Naive B cell (primary cell): ENCODE data around the gene PRKX. TPM values are rescaled to one million over a fixed set of nuclear protein-coding genes. Genes with fewer than 3 reads are reported as not detected.
A peak's percentile ranks its signal among the peaks of the same experiment; 100 is the strongest.
"Not testable (repeated sequence)": the region's sequence is repeated elsewhere in the genome, so short reads cannot be mapped to it uniquely, and the experiment has no call there.

Experiments
- ATAC-seq, 2 donors: fragments of 150-1000 bp; cut with Tn5 transposase; 2 replicates each; pipeline ENCODE4 v1.10.0; 2021; ENCODE audit warnings: low read depth in 2 of 2, mild to moderate bottlenecking in 2 of 2, moderate library complexity in 2 of 2
- DNase-seq: peaks from one replicate; pipeline ENCODE4 v3.0.0; 2022
- H3K27ac Mint-ChIP-seq, 6 donors: one replicate each; pipeline ENCODE4 v1.8.0; 2020 to 2022; ENCODE audit warnings: mild to moderate bottlenecking in 6 of 6, mixed read lengths in 6 of 6, moderate library complexity in 5 of 6, inconsistent platforms in 2 of 6
- H3K27me3 Mint-ChIP-seq, 3 donors: one replicate each; pipeline ENCODE4 v1.8.0; 2021 to 2022; ENCODE audit warnings: mixed read lengths in 3 of 3, mild to moderate bottlenecking in 1 of 3
- H3K36me3 Mint-ChIP-seq, 2 donors: one replicate each; pipeline ENCODE4 v1.8.0; 2020 to 2022; ENCODE audit warnings: mixed read lengths in 2 of 2, inconsistent platforms in 1 of 2, mild to moderate bottlenecking in 1 of 2
- H3K4me1 Mint-ChIP-seq, 3 donors: one replicate each; pipeline ENCODE4 v1.8.0; 2020 to 2022; ENCODE audit warnings: mixed read lengths in 3 of 3, inconsistent platforms in 1 of 3, mild to moderate bottlenecking in 1 of 3, moderate library complexity in 1 of 3
- H3K4me3 Mint-ChIP-seq, 8 donors: one replicate each; pipeline ENCODE4 v1.8.0; 2020 to 2022; ENCODE audit warnings: mild to moderate bottlenecking in 8 of 8, mixed read lengths in 8 of 8, moderate library complexity in 8 of 8, inconsistent platforms in 2 of 8
- H3K9me3 Mint-ChIP-seq, 7 donors: one replicate each; pipeline ENCODE4 v1.8.0; 2020 to 2022; ENCODE audit warnings: mixed read lengths in 7 of 7, mild to moderate bottlenecking in 5 of 7, inconsistent platforms in 2 of 7, moderate library complexity in 1 of 7
- polyA plus RNA-seq, 6 donors: library from polyadenylated mRNA; unstranded; fragments of 300-500 nt; fragmentation: Illumina TruSeq; gene quantifications; one replicate each; pipeline ENCODE4 v1.2.3, GENCODE V29; 2021; ENCODE audit warnings: low read depth in 6 of 6

The PRKX gene
- polyA plus RNA-seq, 6 donors from 2014 or later = 48.4 to 83.6 (median 64.6) TPM

GRCh38 chrX:3701445-3701928 is 12.0 kb downstream of the PRKX start:
- not testable (repeated sequence) for DNase-seq, H3K9me3 Mint-ChIP-seq, H3K36me3 Mint-ChIP-seq, H3K27me3 Mint-ChIP-seq, ATAC-seq
- Mint-ChIP-seq H3K27ac (peak overlapping the region in 5 of 6 donors; percentile 95 to 99 (median 97)), H3K4me1 (peaks cover 15 to 83% (median 28%) of the 10 kb centered on the region in 3 donors), H3K4me3 (peak overlapping the region in 7 of 8 donors; percentile 9 to 93 (median 63))

GRCh38 chrX:3699821-3700381 is 13.5 kb downstream of the PRKX start:
- ATAC-seq (peak; percentile 59 to 64), DNase-seq (peak; percentile 35)
- Mint-ChIP-seq H3K27ac (peak overlapping the region; percentile 95 to 99 (median 96)), H3K27me3 (no peaks in the 10 kb centered on the region), H3K4me1 (peaks cover 31 to 83% (median 38%) of the 10 kb centered on the region in 3 donors), H3K36me3 (no peaks in the 10 kb centered on the region), H3K4me3 (peak overlapping the region; percentile 80 to 98 (median 92)), H3K9me3 (no peaks in the 10 kb centered on the region)

GRCh38 chrX:3697701-3698279 is 15.7 kb downstream of the PRKX start:
- ATAC-seq = peak in 1 of 2 donors; percentile 51
- peaks cover 42 to 83% (median 47%) of the 10 kb centered on the region in 3 donors for H3K4me1 Mint-ChIP-seq
- DNase-seq = no peak
- no peaks in the 10 kb centered on the region for H3K9me3 Mint-ChIP-seq
- no peaks in the 10 kb centered on the region for H3K36me3 Mint-ChIP-seq
- peak overlapping the region in 4 of 6 donors; percentile 33 to 88 (median 73) for H3K27ac Mint-ChIP-seq
- no peaks in the 10 kb centered on the region for H3K27me3 Mint-ChIP-seq
- peak overlapping the region in 7 of 8 donors; percentile 25 to 73 (median 42) for H3K4me3 Mint-ChIP-seq

- Mint-ChIP-seq H3K36me3 (no peaks in the 10 kb centered on the region), H3K4me3 (peak overlapping the region in 3 of 8 donors; percentile 22 to 73 (median 32)), H3K27me3 (no peaks in the 10 kb centered on the region), H3K27ac (peak overlapping the region in 5 of 6 donors; percentile 15 to 88 (median 65)), H3K4me1 (peaks cover 42 to 83% (median 47%) of the 10 kb centered on the region in 3 donors), H3K9me3 (no peaks in the 10 kb centered on the region)
- ATAC-seq = no peak
- DNase-seq = no peak
These were observed 16.2 kb downstream of the PRKX start for GRCh38 chrX:3697220-3697684.

GRCh38 chrX:3695536-3695935 is 17.9 kb downstream of the PRKX start:
- H3K4me1 Mint-ChIP-seq = peaks cover 42 to 72% (median 52%) of the 10 kb centered on the region in 3 donors
- peak overlapping the region in 5 of 6 donors; percentile 26 to 89 (median 53) for H3K27ac Mint-ChIP-seq
- H3K9me3 Mint-ChIP-seq = peaks cover 0 to 5% (median 0%) of the 10 kb centered on the region in 7 donors
- peak overlapping the region in 4 of 8 donors; percentile 6 to 63 (median 28) for H3K4me3 Mint-ChIP-seq
- DNase-seq (no peak), ATAC-seq (no peak)
- H3K36me3 Mint-ChIP-seq = peaks cover 0 to 8% of the 10 kb centered on the region in 2 donors
- H3K27me3 Mint-ChIP-seq = no peaks in the 10 kb centered on the region

- Mint-ChIP-seq H3K27ac (peak overlapping the region in 3 of 6 donors; percentile 24 to 29 (median 26)), H3K9me3 (peaks cover 0 to 5% (median 0%) of the 10 kb centered on the region in 7 donors), H3K4me3 (no peak overlapping the region), H3K4me1 (peaks cover 23 to 59% (median 34%) of the 10 kb centered on the region in 3 donors), H3K36me3 (peaks cover 3 to 8% of the 10 kb centered on the region in 2 donors), H3K27me3 (no peaks in the 10 kb centered on the region)
- ATAC-seq (no peak), DNase-seq (no peak)
These were observed 23.3 kb downstream of the PRKX start for GRCh38 chrX:3690140-3690539.

GRCh38 chrX:3683236-3683635 is 30.2 kb downstream of the PRKX start:
- not testable (repeated sequence) for H3K4me3 Mint-ChIP-seq, ATAC-seq, H3K36me3 Mint-ChIP-seq, H3K9me3 Mint-ChIP-seq, H3K27me3 Mint-ChIP-seq, DNase-seq
- Mint-ChIP-seq H3K4me1 (peaks cover 22 to 43% (median 30%) of the 10 kb centered on the region in 3 donors), H3K27ac (peak overlapping the region in 1 of 6 donors; percentile 41)

- H3K27me3 Mint-ChIP-seq = no peaks in the 10 kb centered on the region
- H3K4me3 Mint-ChIP-seq = no peak overlapping the region
- H3K9me3 Mint-ChIP-seq = no peaks in the 10 kb centered on the region
- ATAC-seq (no peak), DNase-seq (no peak)
- peaks cover 5 to 12% of the 10 kb centered on the region in 2 donors for H3K36me3 Mint-ChIP-seq
- H3K4me1 Mint-ChIP-seq = peaks cover 25 to 37% (median 27%) of the 10 kb centered on the region in 3 donors
- no peak overlapping the region for H3K27ac Mint-ChIP-seq
These were observed 33.0 kb downstream of the PRKX start for GRCh38 chrX:3680459-3680858.

GRCh38 chrX:3679669-3680068 is 33.8 kb downstream of the PRKX start:
- DNase-seq (no peak), ATAC-seq (no peak)
- Mint-ChIP-seq H3K36me3 (peaks cover 0 to 20% of the 10 kb centered on the region in 2 donors), H3K27ac (peak overlapping the region in 1 of 6 donors; percentile 42), H3K4me3 (peak overlapping the region in 1 of 8 donors; percentile 50), H3K4me1 (peaks cover 19 to 38% (median 26%) of the 10 kb centered on the region in 3 donors), H3K9me3 (no peaks in the 10 kb centered on the region), H3K27me3 (no peaks in the 10 kb centered on the region)

- H3K4me3 Mint-ChIP-seq = no peak overlapping the region
- H3K9me3 Mint-ChIP-seq = peaks cover 0 to 2% (median 0%) of the 10 kb centered on the region in 7 donors
- no peak for ATAC-seq
- no peaks in the 10 kb centered on the region for H3K27me3 Mint-ChIP-seq
- H3K36me3 Mint-ChIP-seq = peaks cover 3 to 33% of the 10 kb centered on the region in 2 donors
- peak overlapping the region in 2 of 6 donors; percentile 15 to 44 for H3K27ac Mint-ChIP-seq
- no peak for DNase-seq
- peaks cover 19 to 42% (median 26%) of the 10 kb centered on the region in 3 donors for H3K4me1 Mint-ChIP-seq
These were observed 35.1 kb downstream of the PRKX start for GRCh38 chrX:3678328-3678727.

GRCh38 chrX:3674881-3675280 is 38.6 kb downstream of the PRKX start:
- DNase-seq (no peak), ATAC-seq (no peak)
- Mint-ChIP-seq H3K4me1 (peaks cover 20 to 41% (median 22%) of the 10 kb centered on the region in 3 donors), H3K27ac (peak overlapping the region in 1 of 6 donors; percentile 80), H3K27me3 (no peaks in the 10 kb centered on the region), H3K9me3 (peaks cover 0 to 4% (median 0%) of the 10 kb centered on the region in 7 donors), H3K4me3 (no peak overlapping the region), H3K36me3 (peaks cover 20 to 44% of the 10 kb centered on the region in 2 donors)

- Mint-ChIP-seq H3K4me1 (peaks cover 5 to 27% (median 16%) of the 10 kb centered on the region in 3 donors), H3K9me3 (peaks cover 0 to 4% (median 0%) of the 10 kb centered on the region in 7 donors), H3K27me3 (no peaks in the 10 kb centered on the region), H3K36me3 (peaks cover 37 to 51% of the 10 kb centered on the region in 2 donors), H3K27ac (peak overlapping the region in 2 of 6 donors; percentile 39 to 61), H3K4me3 (no peak overlapping the region)
- ATAC-seq (no peak), DNase-seq (no peak)
These were observed 43.5 kb downstream of the PRKX start for GRCh38 chrX:3669841-3670475.

- H3K9me3 Mint-ChIP-seq = no peaks in the 10 kb centered on the region
- peak overlapping the region in 1 of 8 donors; percentile 25 for H3K4me3 Mint-ChIP-seq
- no peaks in the 10 kb centered on the region for H3K27me3 Mint-ChIP-seq
- DNase-seq = no peak
- ATAC-seq = no peak
- peaks cover 17 to 41% (median 34%) of the 10 kb centered on the region in 3 donors for H3K4me1 Mint-ChIP-seq
- peaks cover 25 to 28% of the 10 kb centered on the region in 2 donors for H3K36me3 Mint-ChIP-seq
- peak overlapping the region in 1 of 6 donors; percentile 44 for H3K27ac Mint-ChIP-seq
These were observed 46.5 kb downstream of the PRKX start for GRCh38 chrX:3666975-3667374.
